Endothelial cell of umbilical vein (primary cell): Measurements from ENCODE around the gene ACCSL. TPM values are rescaled to one million over a fixed set of nuclear protein-coding genes. Genes with fewer than 3 reads are reported as not detected.

Source experiments
- BruUV-seq: library from RNA; stranded (reverse); fragments of 400-500 nt; replicated peaks from 2 replicates; lab custom pipeline; 2021; lab: Mats Ljungman, UMichigan
- CTCF ChIA-PET: fragments of 300-600, 350-600 bp; sonication (Branson Sonifier 250); formaldehyde crosslinking; loops from one replicate; lab custom pipeline; 2021; ENCODE audit warnings: antibody characterized with exemption, inconsistent platforms; lab: Charles Lee
- POLR2A ChIA-PET: fragments of 300-600, 350-600 bp; sonication (Branson Sonifier 250); formaldehyde crosslinking; loops from one replicate; lab custom pipeline; 2021; ENCODE audit warnings: antibody characterized with exemption, inconsistent platforms; lab: Charles Lee
- DNase-seq: peaks from one replicate; pipeline ENCODE4 v3.0.0-alpha.2; 2011; ENCODE audit warnings: low read depth, low spot score
- FAIRE-seq: peaks from 2 replicates; lab custom pipeline; 2011; peaks lifted over from hg19 to GRCh38; lab: Jason Lieb, UNC
- H2AFZ ChIP-seq: 2 replicates; pipeline ENCODE4 v1.6.0; 2012; ENCODE audit warnings: low read depth, low read length, control low read depth, inconsistent platforms
- H3K27ac ChIP-seq: 2 replicates; pipeline ENCODE4 v1.5.1; 2011; ENCODE audit warnings: low read depth, mild to moderate bottlenecking, control low read depth, low read length, moderate library complexity; ENCODE audit not compliant: insufficient read depth
- H3K27me3 ChIP-seq, 2 experiments: 2 replicates each; pipeline versions ENCODE4 v1.6.0 to v1.6.1; 2011; ENCODE audit warnings: low read length in 2 of 2, mixed read lengths in 1 of 2; ENCODE audit not compliant: control insufficient read depth in 2 of 2, insufficient read depth in 2 of 2
- H3K36me3 ChIP-seq, 2 experiments: 2 replicates in 1 of 2; 3 replicates in 1 of 2; pipeline ENCODE4 v1.5.1; 2011; ENCODE audit warnings: low read length in 2 of 2, mild to moderate bottlenecking in 1 of 2, moderate library complexity in 1 of 2; ENCODE audit not compliant: control insufficient read depth in 2 of 2, insufficient read depth in 2 of 2; ENCODE audit errors: extremely low read depth in 1 of 2
- H3K4me1 ChIP-seq: 3 replicates; pipeline ENCODE4 v1.5.1; 2011; ENCODE audit warnings: mild to moderate bottlenecking, low read length; ENCODE audit not compliant: control insufficient read depth, insufficient read depth; ENCODE audit errors: extremely low read depth
- H3K4me2 ChIP-seq: 2 replicates; pipeline ENCODE4 v1.6.1; 2011; ENCODE audit warnings: low read length, control low read depth, mixed read lengths; ENCODE audit not compliant: insufficient read depth
- H3K4me3 ChIP-seq, 3 experiments: fragments of 200-600 bp in 1 of 3; sonication (generic), shearing (Covaris generic) in 1 of 3; replicated peaks in 1 of 3; 2 replicates each; pipeline ENCODE4 v1.5.1; 2011 to 2016; ENCODE audit warnings: control low read depth in 3 of 3, low read length in 3 of 3, mild to moderate bottlenecking in 2 of 3, inconsistent platforms in 1 of 3, low read depth in 1 of 3, moderate library complexity in 1 of 3; ENCODE audit not compliant: insufficient read depth in 1 of 3
- H3K79me2 ChIP-seq: 2 replicates; pipeline ENCODE4 v1.6.0; 2012; ENCODE audit warnings: low read length, inconsistent platforms; ENCODE audit not compliant: control insufficient read depth, insufficient read depth
- H3K9ac ChIP-seq: replicated peaks from 2 replicates; pipeline ENCODE3; 2011; ENCODE audit warnings: low read length, control low read depth; ENCODE audit not compliant: insufficient read depth; ENCODE audit errors: extremely low read depth
- H3K9me1 ChIP-seq: replicated peaks from 3 replicates; pipeline ENCODE4 v1.6.0; 2011; ENCODE audit warnings: mild to moderate bottlenecking, low read length; ENCODE audit not compliant: control insufficient read depth, insufficient read depth; ENCODE audit errors: extremely low read depth
- H3K9me3 ChIP-seq: replicated peaks from 2 replicates; pipeline ENCODE4 v1.5.1; 2012; ENCODE audit warnings: low read length, inconsistent platforms; ENCODE audit not compliant: control insufficient read depth, insufficient read depth
- H4K20me1 ChIP-seq: replicated peaks from 2 replicates; pipeline ENCODE3; 2011; ENCODE audit warnings: mild to moderate bottlenecking, low read length; ENCODE audit not compliant: control insufficient read depth, insufficient read depth; ENCODE audit errors: extremely low read depth
- EZH2 ChIP-seq: IDR thresholded peaks from 2 replicates; pipeline ENCODE4 v1.6.1; 2012; ENCODE audit warnings: borderline replicate concordance, low read depth, mild to moderate bottlenecking, moderate library complexity, low read length, inconsistent platforms; ENCODE audit not compliant: severe bottlenecking
- FOS ChIP-seq: IDR thresholded peaks from 2 replicates; pipeline ENCODE4 v1.6.1; 2011; ENCODE audit warnings: mild to moderate bottlenecking, low read length, moderate library complexity, borderline replicate concordance; ENCODE audit not compliant: insufficient read depth
- GATA2 ChIP-seq: IDR thresholded peaks from 2 replicates; pipeline ENCODE4 v1.7.0; 2011; ENCODE audit warnings: low read depth, mild to moderate bottlenecking, moderate library complexity, mixed read lengths, low read length; ENCODE audit not compliant: insufficient read length, insufficient read depth
- JUN ChIP-seq: IDR thresholded peaks from 2 replicates; pipeline ENCODE4 v1.6.1; 2011; ENCODE audit warnings: borderline replicate concordance, low read depth; ENCODE audit not compliant: insufficient read length, insufficient read depth
- MYC ChIP-seq: IDR thresholded peaks from one replicate; pipeline ENCODE4 v1.6.1; 2011; ENCODE audit warnings: mild to moderate bottlenecking, low read depth, low read length
- POLR2A ChIP-seq: IDR thresholded peaks from 2 replicates; pipeline ENCODE4 v1.6.1; 2012; ENCODE audit warnings: low read depth, mild to moderate bottlenecking, control low read depth, low read length
- POLR2AphosphoS5 ChIP-seq: IDR thresholded peaks from 2 replicates; pipeline ENCODE4 v1.6.1; 2012; ENCODE audit warnings: low read depth, mild to moderate bottlenecking, control low read depth, low read length, moderate library complexity; ENCODE audit not compliant: insufficient read depth
- dilution Hi-C: fragments of 300-500 bp; cut with MboI; formaldehyde crosslinking; loops from one replicate; pipeline ENCODE4 v1.15.0; 2019; ENCODE audit warnings: low sequenced_read_pairs; ENCODE audit not compliant: extremely low pct_ligation_motif_present
- intact Hi-C: fragments of 100-400 bp; cut with micrococcal nuclease; formaldehyde crosslinking; loops from one replicate; pipeline ENCODE4 v1.10.0; 2022
- polyA plus RNA-seq, 4 experiments: library from polyadenylated mRNA; depleted of rRNA in 3 of 4; stranded (reverse) in 3 of 4; unstranded in 1 of 4; fragments of >200 nt; gene quantifications; 2 replicates each; pipeline versions ENCODE4 v1.2.1 to v1.2.3, GENCODE V29; 2011 to 2012; ENCODE audit warnings: missing spikeins in 1 of 4
- total RNA-seq: library from RNA; stranded (reverse); gene quantifications from 2 replicates; pipeline ENCODE4 v1.2.3, GENCODE V29; 2021
- TF ChIP-seq, protein P1 (sequence below), 2 donors: IDR thresholded peaks; 1 replicate in 1 of 2; 2 replicates in 1 of 2; pipeline ENCODE4 v1.5.1; 2011; ENCODE audit warnings: low read length in 2 of 2, mild to moderate bottlenecking in 2 of 2, moderate library complexity in 2 of 2, control low read depth in 1 of 2, inconsistent platforms in 1 of 2, low read depth in 1 of 2; ENCODE audit not compliant: insufficient read depth in 1 of 2; ENCODE audit errors: extremely low read depth in 1 of 2
- TF ChIP-seq, protein P2 (sequence below): IDR thresholded peaks from 2 replicates; pipeline ENCODE4 v1.6.1; 2011; ENCODE audit not compliant: insufficient read depth, insufficient read length

ACCSL gene
- total and polyA plus RNA-seq, 2 donors (not counting 3 experiments of a cell fraction or from before 2014, with no cell fraction given): not detected

- Histone ChIP-seq H3K27ac (no peak overlapping the region), H3K9me3 (no peaks in the 10 kb centered on the region), H3K79me2 (no peaks in the 10 kb centered on the region), H3K4me1 (no peaks in the 10 kb centered on the region), H3K9me1 (no peaks in the 10 kb centered on the region), H3K9ac (no peak overlapping the region), H3K36me3 (no peaks in the 10 kb centered on the region), H3K4me3 (no peak overlapping the region), H2AFZ (no peak overlapping the region), H3K4me2 (no peak overlapping the region), H4K20me1 (no peaks in the 10 kb centered on the region), H3K27me3 (peaks cover 5 to 14% of the 10 kb centered on the region in 2 experiments)
- TF ChIP-seq EZH2 (no peak), GATA2 (no peak), MYC (no peak), POLR2AphosphoS5 (no peak), JUN (no peak), POLR2A (no peak), FOS (no peak)
- TF ChIP-seq, protein P1, sequence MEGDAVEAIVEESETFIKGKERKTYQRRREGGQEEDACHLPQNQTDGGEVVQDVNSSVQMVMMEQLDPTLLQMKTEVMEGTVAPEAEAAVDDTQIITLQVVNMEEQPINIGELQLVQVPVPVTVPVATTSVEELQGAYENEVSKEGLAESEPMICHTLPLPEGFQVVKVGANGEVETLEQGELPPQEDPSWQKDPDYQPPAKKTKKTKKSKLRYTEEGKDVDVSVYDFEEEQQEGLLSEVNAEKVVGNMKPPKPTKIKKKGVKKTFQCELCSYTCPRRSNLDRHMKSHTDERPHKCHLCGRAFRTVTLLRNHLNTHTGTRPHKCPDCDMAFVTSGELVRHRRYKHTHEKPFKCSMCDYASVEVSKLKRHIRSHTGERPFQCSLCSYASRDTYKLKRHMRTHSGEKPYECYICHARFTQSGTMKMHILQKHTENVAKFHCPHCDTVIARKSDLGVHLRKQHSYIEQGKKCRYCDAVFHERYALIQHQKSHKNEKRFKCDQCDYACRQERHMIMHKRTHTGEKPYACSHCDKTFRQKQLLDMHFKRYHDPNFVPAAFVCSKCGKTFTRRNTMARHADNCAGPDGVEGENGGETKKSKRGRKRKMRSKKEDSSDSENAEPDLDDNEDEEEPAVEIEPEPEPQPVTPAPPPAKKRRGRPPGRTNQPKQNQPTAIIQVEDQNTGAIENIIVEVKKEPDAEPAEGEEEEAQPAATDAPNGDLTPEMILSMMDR (IDR thresholded peaks at IDR 0.05; ENCODE audit: extremely low read depth in 1 of 2, insufficient read depth in 1 of 2, low read depth in 1 of 2, low read length in 2 of 2): no peak
- TF ChIP-seq, protein P2, sequence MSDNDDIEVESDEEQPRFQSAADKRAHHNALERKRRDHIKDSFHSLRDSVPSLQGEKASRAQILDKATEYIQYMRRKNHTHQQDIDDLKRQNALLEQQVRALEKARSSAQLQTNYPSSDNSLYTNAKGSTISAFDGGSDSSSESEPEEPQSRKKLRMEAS: no peak
- DNase-seq (no peak), FAIRE-seq (no peak)
- intact Hi-C loops: no loop called here
- ChIA-PET CTCF (interaction anchor here (6.7 kb wide), 1 partner anchor 13 kb away, joined by 45 read pairs; the partner anchor contains the start of gene EXT2), POLR2A (no interaction called here)
- BruUV-seq: no TSS peak
- dilution Hi-C loops: no loop called here
These were observed 33.2 kb downstream of the ACCSL start for GRCh38 chr11:44080951-44081350.
